ENCODE measurements around the gene RNU4-1.
A peak's percentile ranks its signal among the peaks of the same experiment; 100 is the strongest.

RNU4-1 gene

GRCh38 chr12:120287491-120287890, 5.5 kb downstream of the RNU4-1 start:
- no peak for DNase-seq

- DNase-seq, result no peak
These were observed 6.1 kb downstream of the RNU4-1 start for GRCh38 chr12:120286768-120287490.

- no peak for DNase-seq
These were observed 8.7 kb downstream of the RNU4-1 start for GRCh38 chr12:120284381-120284780.

- no peak for DNase-seq
These were observed 9.7 kb downstream of the RNU4-1 start for GRCh38 chr12:120283318-120283717.

GRCh38 chr12:120278137-120279069, 14.6 kb downstream of the RNU4-1 start:
- DNase-seq, result no peak

- DNase-seq, result no peak
These were observed 16.3 kb downstream of the RNU4-1 start for GRCh38 chr12:120276734-120277133.

GRCh38 chr12:120267736-120268135, 25.3 kb downstream of the RNU4-1 start:
- no peak for DNase-seq

GRCh38 chr12:120266180-120266870, 26.7 kb downstream of the RNU4-1 start:
- DNase-seq, result no peak

GRCh38 chr12:120265473-120266179, 27.4 kb downstream of the RNU4-1 start, which contains the start of gene PXN:
Gene PXN, minus strand, starts transcription at chr12:120265730. Its CDS starts 101 bp downstream, at chr12:120265629.
- DNase-seq, result peak; percentile 90

GRCh38 chr12:120264904-120265472, 28.0 kb downstream of the RNU4-1 start:
- DNase-seq, result no peak

GRCh38 chr12:120264086-120264903, 28.7 kb downstream of the RNU4-1 start:
- DNase-seq, result no peak

GRCh38 chr12:120263748-120264085, 29.3 kb downstream of the RNU4-1 start:
- DNase-seq, result no peak

GRCh38 chr12:120262852-120263747, 29.9 kb downstream of the RNU4-1 start:
- DNase-seq, result no peak

GRCh38 chr12:120261951-120262851, 30.8 kb downstream of the RNU4-1 start:
- no peak for DNase-seq

- DNase-seq, result no peak
These were observed 32.4 kb downstream of the RNU4-1 start for GRCh38 chr12:120260607-120261006.

- no peak for DNase-seq
These were observed 33.4 kb downstream of the RNU4-1 start for GRCh38 chr12:120259418-120260202.

- no peak for DNase-seq
These were observed 34.6 kb downstream of the RNU4-1 start for GRCh38 chr12:120258323-120258896.
